Tibial artery (tissue), 4 donors: ENCODE measurements around the gene ALKBH8.
A peak's percentile ranks its signal among the peaks of the same experiment; 100 is the strongest.

Source experiments
- DNase-seq, 2 donors: peaks; one replicate each; pipeline ENCODE4 v3.0.0-alpha.2; 2019
- H3K27ac ChIP-seq, 2 donors: fragments of 200-600 bp; sonication (generic) in 1 of 2; 1 replicate in 1 of 2; 2 replicates in 1 of 2; pipeline ENCODE4 v1.5.1; 2018 to 2019; ENCODE audit warnings: mild to moderate bottlenecking in 1 of 2
- H3K27me3 ChIP-seq, 2 donors: fragments of 200-600 bp; sonication (generic) in 1 of 2; one replicate each; pipeline versions ENCODE4 v1.5.1 to v1.6.0; 2016 to 2019
- H3K36me3 ChIP-seq, 3 donors: fragments of 200-600 bp; sonication (generic) in 2 of 3; one replicate each; pipeline ENCODE4 v1.5.1; 2016 to 2019; ENCODE audit warnings: mild to moderate bottlenecking in 2 of 3
- H3K4me1 ChIP-seq, 4 donors: fragments of 200-600 bp; sonication (generic) in 2 of 4; 1 replicate in 3 of 4; 2 replicates in 1 of 4; pipeline ENCODE4 v1.5.1; 2016 to 2019
- H3K4me3 ChIP-seq, 2 donors: fragments of 200-600 bp; sonication (generic) in 1 of 2; 1 replicate in 1 of 2; 2 replicates in 1 of 2; pipeline ENCODE4 v1.5.1; 2018 to 2019; ENCODE audit warnings: mild to moderate bottlenecking in 2 of 2
- H3K9me3 ChIP-seq, 3 donors: fragments of 200-600 bp; sonication (generic) in 1 of 3; one replicate each; pipeline ENCODE4 v1.5.1; 2016 to 2019
- intact Hi-C: fragments of 100-400 bp; cut with DNase I; formaldehyde crosslinking; loops from one replicate; pipeline ENCODE4 v1.15.0; 2023; ENCODE audit warnings: low total_unique reads
- TF ChIP-seq, protein P1 (sequence below), 2 experiments: fragments of 200-600 bp in 1 of 2; fragments of 450-650 bp in 1 of 2; IDR thresholded peaks; one replicate each; pipeline ENCODE4 v1.5.1; 2017 to 2019; ENCODE audit warnings: antibody characterized with exemption in 2 of 2, mild to moderate bottlenecking in 1 of 2, moderate library complexity in 1 of 2

The ALKBH8 gene

GRCh38 chr11:107457205-107457557 is 108.4 kb downstream of the ALKBH8 start:
- no peaks in the 10 kb centered on the region for H3K9me3 ChIP-seq
- DNase-seq: no peak
- peaks cover 13 to 21% (median 20%) of the 10 kb centered on the region in 3 donors for H3K36me3 ChIP-seq
- peak overlapping the region; percentile 66 to 75 for H3K4me3 ChIP-seq
- H3K4me1 ChIP-seq: peaks cover 0 to 16% (median 8%) of the 10 kb centered on the region in 4 donors
- TF ChIP-seq, protein P1, sequence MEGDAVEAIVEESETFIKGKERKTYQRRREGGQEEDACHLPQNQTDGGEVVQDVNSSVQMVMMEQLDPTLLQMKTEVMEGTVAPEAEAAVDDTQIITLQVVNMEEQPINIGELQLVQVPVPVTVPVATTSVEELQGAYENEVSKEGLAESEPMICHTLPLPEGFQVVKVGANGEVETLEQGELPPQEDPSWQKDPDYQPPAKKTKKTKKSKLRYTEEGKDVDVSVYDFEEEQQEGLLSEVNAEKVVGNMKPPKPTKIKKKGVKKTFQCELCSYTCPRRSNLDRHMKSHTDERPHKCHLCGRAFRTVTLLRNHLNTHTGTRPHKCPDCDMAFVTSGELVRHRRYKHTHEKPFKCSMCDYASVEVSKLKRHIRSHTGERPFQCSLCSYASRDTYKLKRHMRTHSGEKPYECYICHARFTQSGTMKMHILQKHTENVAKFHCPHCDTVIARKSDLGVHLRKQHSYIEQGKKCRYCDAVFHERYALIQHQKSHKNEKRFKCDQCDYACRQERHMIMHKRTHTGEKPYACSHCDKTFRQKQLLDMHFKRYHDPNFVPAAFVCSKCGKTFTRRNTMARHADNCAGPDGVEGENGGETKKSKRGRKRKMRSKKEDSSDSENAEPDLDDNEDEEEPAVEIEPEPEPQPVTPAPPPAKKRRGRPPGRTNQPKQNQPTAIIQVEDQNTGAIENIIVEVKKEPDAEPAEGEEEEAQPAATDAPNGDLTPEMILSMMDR (IDR thresholded peaks at IDR 0.05): no peak
- no peaks in the 10 kb centered on the region for H3K27me3 ChIP-seq
- intact Hi-C loops: loop anchor here (10.0 kb wide), 1 partner anchor 1008 kb away; the partner anchor contains the start of gene C11orf65
- peak overlapping the region; percentile 71 to 74 for H3K27ac ChIP-seq

- intact Hi-C loops: loop anchor here (10.0 kb wide), 1 partner anchor 1011 kb away; the partner anchor contains the start of gene C11orf65
- no peak for DNase-seq
- Histone ChIP-seq H3K27ac (no peak overlapping the region), H3K36me3 (peaks cover 13 to 27% (median 26%) of the 10 kb centered on the region in 3 donors), H3K4me3 (no peak overlapping the region), H3K4me1 (peaks cover 0 to 16% (median 8%) of the 10 kb centered on the region in 4 donors), H3K9me3 (no peaks in the 10 kb centered on the region), H3K27me3 (no peaks in the 10 kb centered on the region)
- TF ChIP-seq, protein P1 (IDR thresholded peaks at IDR 0.05): no peak
These were observed 111.8 kb downstream of the ALKBH8 start for GRCh38 chr11:107453594-107454286.
